HG02610 (cell line): ENCODE measurements around the gene TRIM40.

Source experiments
- ATAC-seq: cut with Tn5 transposase; IDR thresholded peaks from one replicate; pipeline ENCODE4 v1.9.1; 2021; ENCODE audit warnings: mild to moderate bottlenecking, moderate library complexity; ENCODE audit not compliant: unreplicated experiment

Gene TRIM40, protein sequence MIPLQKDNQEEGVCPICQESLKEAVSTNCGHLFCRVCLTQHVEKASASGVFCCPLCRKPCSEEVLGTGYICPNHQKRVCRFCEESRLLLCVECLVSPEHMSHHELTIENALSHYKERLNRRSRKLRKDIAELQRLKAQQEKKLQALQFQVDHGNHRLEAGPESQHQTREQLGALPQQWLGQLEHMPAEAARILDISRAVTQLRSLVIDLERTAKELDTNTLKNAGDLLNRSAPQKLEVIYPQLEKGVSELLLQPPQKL

DNA sequence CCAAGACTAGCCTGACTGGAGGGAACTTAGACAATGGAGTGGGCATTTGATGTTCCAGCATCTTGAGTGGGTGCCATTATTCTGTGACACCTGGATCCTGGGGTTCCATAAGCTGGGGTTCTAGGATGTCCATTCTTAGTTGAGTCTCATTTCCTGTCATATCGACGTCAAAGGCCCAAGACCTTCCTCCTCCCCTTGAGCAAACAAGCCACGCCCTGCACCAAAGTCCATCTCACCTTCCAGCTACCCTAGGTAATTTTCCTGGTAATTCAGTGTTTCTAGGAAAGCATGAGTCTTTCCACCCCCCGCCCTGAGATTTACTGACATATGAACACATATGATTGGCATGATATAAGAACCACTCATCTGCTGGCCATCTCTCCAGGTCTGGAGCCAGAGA, at the start of gene TRIM40:
Gene TRIM40 (plus strand): TSS at position 384 of the 400 bp plus-strand sequence. CDS start 897 bp downstream, outside the sequence.
- ATAC-seq: no peak

DNA sequence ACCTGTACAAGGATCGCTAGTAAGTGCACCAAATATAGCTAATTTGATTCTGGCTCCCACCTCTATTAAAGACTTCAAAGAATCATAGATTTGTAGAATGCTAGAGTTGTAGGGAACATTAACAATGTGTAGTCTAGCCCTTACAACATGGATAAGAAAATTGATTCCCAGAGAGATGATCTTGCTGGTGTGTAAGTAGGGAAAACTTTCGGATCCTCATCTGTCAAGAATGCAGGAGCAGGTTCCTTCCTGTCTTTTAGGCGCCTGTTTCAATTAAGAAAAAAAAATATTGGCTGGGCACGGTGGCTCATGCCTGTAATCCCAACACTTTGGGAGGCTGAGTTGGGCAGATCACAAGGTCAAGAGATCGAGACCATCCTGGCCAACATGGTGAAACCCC, 48.1 kb upstream of the TRIM40 start:
- ATAC-seq: no peak

DNA sequence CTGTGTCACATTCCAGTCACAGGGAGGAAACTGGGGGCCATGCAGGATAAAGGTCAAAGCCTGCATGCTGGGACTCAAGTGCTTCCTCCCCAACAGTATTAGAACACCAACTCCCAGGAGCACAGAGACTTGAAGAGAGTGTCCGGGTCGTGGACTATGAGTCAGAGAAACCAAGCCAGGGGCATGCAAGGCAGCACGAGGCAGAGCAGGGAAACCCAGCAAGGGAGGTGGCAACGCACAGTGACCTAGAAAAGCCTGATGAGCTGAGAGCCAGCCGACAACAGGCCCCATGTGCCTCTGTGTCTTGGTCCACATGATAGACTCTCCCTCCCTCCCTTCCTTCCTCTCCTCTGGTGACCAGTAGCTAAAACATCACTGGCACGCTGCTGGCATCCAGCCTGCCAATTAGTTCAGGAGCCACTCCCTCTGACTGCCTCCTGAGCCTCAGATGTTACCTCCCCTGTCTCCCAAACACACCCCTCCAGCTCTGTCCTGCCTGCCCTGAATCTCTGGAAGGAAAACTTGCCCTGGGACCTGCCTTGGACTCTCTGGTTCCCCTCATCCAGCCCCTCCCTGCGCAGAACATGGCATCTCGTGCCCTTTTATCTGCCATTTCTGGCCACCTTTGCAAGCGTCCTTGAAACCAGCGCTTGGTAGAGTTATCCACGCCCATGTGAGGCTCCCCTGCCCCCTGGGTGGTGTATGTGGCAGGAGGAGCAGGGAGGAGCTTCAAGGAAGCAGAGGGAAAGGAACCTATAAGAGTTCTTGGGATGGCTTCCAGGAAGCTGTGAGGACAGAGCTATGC, 44.2 kb upstream of the TRIM40 start:
- ATAC-seq: no peak

DNA sequence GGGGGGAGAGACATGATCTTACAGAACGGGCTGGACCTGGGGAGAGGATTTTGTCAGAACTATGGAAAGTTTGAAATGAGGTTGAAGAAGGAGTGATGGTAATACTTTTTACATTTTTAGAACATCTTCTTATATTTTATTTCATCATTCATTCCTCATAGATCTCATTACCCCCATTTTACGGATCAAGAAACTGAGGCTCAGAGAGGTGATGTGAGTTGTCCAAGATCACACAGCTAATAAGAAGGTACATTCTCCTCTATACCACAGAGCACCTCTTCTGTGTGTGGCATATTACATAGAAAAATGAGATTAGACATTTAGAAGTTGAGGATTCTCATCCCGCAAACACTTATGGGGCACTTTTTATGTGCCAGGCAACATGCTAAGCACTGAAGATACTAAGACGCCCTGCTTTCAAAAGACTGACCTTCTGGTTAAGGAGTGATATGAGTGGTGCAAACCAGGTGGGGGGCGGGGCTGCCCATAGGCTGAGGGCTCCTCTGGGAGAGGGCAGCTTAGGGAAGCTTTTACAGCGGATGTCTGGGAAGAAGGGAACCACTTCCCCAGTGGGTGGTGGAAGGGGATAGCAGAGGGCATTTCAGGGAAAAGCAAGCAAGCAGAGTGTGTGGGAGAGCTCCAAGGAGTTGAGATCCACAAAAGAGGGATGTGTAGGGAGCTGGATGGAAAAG, 42.9 kb upstream of the TRIM40 start:
- no peak for ATAC-seq

DNA sequence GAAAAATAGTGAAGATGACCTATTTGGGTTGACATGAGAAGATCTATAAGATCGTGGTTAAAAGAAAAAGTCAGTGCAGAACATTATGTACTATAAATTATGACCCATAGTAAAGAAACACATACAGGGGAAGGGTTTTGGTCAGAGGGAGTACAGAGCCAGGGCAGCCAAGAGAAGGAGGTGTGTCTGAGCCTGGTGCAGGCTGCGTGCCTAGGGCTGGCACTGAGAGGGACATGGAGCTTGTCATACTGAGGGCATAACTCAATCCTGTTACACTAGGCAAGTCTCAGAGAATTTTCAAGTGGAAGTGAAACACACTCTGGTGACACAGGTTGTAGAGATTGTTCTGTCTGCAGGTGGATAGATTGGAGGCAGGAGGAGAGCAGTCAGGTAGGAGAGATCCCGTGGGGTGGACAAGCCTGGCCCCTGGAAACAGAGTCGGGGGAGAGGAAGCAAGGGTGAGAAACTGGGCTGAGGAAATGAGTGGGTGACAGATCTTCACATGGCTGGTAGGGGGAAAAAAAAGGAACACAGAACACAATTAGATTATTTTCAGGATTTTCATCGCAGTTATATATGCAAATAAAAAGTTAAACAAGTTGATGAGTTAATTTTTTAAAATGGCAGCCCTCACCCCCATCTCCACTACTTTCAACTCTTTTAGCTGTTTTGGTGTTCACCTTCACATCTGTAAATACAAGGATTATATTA, 41.8 kb upstream of the TRIM40 start:
- ATAC-seq: no peak

DNA sequence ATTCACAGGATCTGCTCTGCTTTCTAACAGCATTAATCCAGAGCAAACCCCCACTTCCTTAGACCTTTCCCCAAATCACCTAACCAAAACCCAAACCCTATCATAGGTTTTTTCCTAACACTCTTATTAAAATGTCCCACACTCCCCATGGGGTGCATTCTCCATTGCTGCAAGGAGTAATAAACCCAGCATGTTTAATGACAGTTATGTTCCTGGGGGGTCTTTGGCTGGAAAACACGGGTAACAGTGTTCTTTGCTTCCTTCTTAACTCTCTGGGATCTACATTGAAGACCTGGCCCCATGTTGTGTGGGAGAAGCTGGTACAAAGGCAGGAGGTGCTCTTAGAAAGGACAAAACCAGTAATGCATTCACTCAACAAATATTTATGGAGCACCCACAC, 39.1 kb upstream of the TRIM40 start:
- ATAC-seq: no peak

DNA sequence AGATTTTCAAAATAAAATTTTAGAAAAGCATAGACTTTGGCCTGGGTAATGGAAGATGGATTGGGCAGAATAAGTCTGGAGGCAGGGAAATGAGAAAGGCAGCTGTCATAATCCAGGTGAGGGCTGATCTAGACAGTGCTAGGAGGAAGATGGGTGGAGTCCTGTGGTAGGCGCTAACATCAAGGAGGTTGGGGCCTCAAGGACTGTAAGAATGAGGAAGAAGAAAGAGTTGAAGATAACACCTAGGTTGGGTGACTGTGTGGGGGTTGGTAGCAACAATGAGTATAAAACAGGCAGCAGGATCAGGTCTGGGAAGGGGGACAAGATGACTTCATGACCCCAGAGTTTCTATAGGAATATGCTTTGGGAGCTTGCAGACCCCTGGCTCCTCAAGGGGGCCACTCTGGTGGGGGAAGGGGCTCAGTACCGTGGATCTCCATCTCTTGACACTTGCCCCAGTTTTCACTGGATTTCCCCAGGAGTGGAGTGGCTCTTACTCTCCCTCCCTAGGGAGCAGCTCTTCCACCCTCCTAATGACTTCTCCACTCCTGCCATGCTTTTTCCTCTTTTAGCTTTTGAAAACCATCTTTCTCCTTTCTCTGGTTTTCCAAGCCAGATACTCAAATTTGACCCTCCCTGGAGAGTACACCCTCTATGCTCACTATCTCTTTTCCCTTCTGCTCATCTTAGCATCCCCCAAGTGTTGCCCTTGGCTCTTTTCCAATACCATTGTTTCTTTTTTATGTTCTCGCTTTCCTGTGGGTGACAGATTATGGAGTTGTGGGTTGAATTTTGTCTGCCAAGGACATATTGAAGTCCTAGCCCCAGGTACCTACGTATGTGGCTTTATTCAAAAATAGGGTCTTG, 37.8 kb upstream of the TRIM40 start:
- no peak for ATAC-seq

DNA sequence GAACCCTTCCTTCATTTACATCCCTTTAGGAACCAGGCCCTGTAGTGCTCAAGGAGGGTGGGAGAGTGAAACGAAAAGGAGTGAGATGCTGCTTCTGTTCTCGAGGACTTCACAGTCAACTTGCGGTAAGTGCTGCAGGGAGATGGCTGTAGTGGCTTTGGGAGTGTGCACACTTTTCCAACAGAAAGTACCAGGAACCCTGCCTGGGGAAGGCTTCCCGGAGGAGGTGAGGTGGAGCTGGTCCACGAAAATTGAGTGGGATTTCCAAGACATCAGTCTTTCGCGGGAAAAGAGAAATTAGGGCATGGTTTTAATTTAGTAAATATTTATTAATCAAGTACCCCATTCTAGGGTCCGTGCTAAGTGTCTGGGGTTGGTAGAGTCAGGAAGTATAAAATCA, 35.8 kb upstream of the TRIM40 start:
- no peak for ATAC-seq

DNA sequence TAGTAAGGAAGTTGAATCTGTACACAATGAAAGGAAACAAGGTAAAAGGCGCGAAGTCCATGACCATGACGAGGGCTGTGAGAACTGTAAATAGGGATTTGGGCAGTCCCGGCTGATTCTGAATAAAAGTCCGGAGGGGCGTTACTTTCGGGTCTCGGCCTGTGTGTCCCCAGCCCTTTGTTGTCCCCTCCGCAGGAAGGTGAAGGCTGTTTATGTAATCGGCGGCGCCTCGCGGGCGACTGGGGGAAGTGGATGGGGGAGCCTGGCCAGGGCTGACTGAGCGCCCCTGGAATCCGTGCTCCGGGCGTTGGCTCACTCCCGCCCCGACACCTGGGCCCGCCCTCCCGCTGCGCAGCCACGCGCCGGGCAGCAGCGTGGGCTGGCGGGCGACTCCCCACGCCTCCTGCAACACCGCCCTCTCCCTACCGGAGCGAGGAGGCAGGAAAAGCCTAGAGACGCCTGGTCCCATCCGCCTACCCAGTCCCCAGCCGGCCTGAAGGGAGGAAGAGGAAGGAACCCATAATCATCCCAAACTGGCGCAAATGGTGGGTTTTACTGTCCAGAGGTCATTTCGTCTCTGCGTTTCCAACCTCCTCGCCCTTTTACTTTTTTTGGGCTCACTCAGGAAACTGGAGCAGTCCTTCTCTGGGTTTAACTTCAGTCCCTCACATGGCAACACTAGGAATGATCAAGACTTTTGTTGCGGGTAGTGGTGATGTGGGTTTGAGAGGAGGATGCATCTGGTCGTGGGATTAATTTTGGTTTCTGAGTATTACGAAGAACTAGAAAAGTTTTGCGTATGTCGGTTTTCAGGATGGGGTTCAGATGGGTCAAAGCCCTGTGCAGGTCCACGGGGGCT, 35.1 kb upstream of the TRIM40 start:
- no peak for ATAC-seq

DNA sequence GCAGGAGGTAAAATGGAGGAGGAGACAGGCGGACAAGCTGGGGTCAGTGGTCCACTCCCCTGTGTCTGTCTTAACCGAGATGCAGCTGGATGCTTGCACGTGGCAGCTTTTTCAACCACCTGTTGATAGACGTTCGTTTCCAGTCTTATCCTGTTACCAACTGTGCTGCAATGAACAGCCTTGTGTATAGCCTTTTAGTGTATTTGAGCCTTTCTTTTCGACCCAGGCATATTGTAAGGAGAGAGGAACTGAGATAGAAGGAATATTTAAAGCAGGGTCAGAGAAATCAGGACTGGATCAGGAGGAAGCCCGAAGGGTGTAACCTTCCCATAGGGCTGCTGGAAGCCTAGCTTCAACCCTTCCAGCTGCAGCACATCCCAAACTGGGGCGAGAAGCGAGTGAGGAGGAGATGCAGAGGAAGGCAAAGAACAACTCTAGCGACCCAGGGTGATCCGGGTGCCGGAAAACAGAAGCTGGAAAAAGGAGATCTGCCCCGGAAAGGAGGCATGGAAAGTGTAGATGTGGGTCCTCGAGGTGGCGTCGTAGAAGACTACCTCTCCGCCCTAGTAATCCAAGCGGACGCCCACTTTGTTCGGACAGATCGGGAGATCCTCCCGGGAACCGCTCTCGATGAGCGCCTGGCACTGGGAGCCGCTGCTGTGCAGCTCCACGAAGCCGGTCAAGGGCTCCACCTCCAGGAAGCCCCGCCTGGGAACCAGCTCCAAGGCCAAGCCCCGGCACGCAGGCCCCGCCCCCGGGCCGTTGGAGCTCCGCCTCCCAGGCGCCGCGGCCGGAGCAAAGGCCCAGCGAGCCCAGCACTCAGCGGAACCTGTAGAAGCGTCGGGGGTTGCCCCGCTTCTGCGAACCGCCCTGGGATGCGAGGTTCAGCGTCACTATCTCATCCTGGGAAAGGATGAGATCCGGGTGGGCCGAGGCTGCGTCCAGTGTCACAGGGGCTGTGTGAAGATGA, 34.2 kb upstream of the TRIM40 start:
- ATAC-seq: peak; percentile 61

DNA sequence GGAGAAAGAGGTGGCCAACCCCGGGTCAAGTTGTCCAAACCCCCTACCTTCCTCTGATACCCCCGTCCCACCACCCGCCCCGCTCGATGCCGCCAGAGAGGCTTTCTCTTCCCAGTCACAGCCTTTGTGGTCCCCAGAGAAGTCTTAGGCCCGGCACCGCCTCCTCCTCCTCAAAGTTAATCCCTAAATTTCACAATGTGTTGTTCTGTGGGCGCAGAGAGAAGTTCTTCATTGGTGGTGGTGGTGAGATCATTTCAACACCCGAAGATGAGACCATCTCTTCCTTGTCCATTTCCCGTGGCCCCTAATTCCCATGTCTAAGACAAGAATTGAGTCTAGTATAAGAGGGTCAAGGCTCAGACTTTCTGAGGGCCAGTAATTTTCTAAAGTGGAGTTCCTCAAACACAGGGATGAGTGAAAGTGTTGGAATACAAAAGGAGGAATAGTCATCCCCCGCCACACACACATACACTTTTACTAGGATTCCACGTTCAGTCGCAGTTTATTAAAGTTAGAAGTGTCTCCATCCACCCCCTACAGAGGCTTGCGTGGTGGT, 33.4 kb upstream of the TRIM40 start:
- ATAC-seq: no peak

DNA sequence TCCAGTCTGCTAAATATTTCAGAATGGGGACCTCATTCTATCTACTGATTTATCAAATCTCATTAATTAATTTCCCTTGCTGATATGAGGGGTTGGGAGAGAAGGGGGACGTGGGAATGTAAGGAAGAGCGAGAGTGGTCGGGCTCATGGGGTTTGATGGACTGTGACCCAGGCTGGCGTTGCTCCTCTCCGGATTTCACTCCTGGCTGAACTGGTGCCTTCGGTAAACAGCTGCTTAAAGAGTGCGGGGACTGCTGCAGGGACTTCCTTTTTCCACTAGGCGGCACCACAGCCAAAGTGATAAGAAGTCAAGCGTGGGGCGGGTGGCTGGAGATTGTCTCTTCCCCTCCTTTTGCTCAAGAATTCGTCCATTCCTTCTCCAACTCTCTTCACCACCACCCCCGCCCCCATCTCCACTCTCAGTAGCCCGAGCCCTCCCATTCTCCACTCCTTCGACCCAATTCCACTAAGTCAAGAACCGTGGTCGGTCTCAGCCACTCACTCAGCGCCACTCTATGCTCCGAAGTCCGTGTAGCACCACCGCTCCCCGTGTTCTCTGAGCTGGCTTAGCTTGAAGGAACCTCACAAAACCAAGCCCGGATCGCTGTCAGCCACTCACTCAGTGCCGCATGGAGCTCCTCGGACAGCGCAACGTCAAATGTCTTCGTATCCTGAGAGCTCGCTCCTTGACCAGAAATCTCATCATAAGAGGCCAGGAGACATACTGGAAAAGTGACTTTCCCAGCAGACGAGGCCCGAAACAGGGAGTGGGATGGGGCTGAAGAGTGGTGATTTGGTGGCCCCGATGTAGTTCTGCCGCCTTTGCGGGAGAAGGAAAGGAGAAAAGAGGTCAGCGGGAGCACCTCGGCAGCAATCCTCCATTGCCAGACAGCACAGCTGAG, 32.7 kb upstream of the TRIM40 start:
- peak; percentile 63 for ATAC-seq

DNA sequence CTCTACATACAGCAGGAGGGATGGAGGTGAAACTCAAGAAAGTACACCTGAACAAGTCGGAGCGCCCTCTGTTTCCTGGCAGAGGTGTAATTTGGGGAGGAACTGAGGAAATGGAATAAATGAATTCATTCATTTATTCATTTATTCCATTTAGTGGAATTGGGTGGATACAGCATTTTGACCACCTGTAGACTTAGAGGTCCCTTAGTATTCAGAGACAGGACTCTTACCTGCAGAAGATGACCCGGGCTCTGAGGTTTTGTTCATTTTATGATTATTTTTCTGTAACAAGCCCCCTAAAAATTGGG, 32.1 kb upstream of the TRIM40 start:
- no peak for ATAC-seq

DNA sequence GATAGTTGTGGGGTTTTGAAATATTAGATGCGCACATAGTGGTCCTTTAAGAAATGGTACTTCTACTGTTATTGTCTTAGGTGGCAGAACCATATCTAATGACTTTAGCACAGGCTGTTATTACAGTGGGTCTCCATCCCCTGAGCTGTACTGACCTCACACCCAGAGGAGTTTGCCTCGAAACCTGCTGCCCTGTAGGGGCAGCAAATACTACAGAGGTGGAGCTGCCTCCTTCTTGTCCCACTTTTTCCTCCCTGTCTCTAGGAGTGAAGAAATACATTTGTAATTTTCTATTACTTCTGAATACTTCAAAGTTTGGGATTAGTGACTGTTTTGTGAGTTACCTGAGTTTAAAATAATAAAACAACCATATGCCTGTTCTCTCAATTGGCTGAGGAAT, 31.3 kb upstream of the TRIM40 start:
- no peak for ATAC-seq

DNA sequence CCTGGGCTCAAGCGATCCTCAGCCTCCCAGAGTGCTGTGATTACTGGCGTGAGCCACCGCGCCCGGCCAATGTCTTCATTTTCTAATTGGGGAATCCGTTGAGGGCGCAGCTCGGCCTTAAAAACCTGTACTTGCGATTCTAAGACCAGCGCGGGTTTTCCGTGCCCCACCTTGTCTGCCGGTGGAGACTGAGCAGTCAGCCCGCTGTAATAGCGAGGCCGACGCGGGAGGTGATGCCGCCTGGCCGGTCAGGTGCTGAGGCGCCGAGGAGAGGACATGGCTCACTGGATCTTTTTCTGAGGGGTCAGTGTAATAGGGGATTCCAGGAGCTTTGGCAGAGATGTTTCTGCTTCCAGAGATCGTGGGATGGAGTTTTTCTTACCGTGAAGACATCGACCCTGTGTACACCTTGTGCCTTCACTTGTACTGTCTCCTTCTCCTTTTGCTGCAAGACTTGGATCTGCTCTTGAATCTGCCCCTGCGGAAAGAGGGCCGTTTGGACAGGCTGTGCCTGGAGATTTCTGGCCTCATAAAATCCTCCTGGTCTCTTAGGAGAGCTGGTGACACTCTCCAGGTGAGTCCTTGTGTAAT, 24.6 kb upstream of the TRIM40 start:
- ATAC-seq: no peak

DNA sequence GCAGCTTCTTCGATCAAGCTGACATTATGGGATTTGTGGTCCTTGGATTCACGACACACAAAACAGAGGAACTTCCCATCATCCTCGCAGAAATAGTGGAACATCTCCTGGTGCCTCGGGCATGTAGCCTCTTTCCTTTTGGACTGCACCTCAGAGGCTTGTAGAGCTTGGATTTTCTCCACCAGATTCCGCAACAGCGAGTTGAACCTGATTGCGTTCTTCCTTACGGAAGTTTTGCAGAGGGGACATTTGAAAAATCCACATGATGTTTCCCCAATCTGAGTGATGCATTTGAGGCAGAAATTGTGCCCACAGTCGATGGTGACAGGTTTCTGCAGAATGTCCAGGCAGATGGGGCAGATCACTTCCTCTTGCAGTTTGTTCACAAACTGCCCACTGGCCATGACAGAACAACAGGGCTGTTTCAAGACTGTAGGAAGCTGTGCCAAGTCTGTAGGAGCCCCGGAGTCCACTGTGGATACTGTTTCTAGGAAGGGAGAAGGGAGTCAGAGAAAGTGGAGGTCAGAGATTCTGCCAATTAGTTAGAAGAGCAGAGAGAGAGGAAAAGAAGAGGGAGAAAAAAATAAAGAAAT, 23.4 kb upstream of the TRIM40 start:
- no peak for ATAC-seq
